Parathyroid adenoma (tissue), 2 donors: ENCODE data around the gene RPS6KA1.

ENCODE experiments used
- H2AFZ ChIP-seq: fragments of 300-600 bp; sonication (generic); one replicate; pipeline ENCODE4 v1.7.0; 2017; ENCODE audit warnings: antibody characterized with exemption, mild to moderate bottlenecking
- H3K27ac ChIP-seq: fragments of 300-600 bp; sonication (generic); one replicate; pipeline ENCODE4 v1.7.0; 2017
- H3K27me3 ChIP-seq: fragments of 300-600 bp; sonication (generic); one replicate; pipeline ENCODE4 v1.7.0; 2017; ENCODE audit warnings: low read length; ENCODE audit not compliant: control insufficient read depth, insufficient read depth
- H3K36me3 ChIP-seq: fragments of 300-600 bp; sonication (generic); one replicate; pipeline ENCODE4 v1.7.0; 2017; ENCODE audit warnings: low read length; ENCODE audit not compliant: control insufficient read depth, insufficient read depth
- H3K4me1 ChIP-seq: fragments of 300-600 bp; sonication (generic); one replicate; pipeline ENCODE4 v1.7.0; 2017; ENCODE audit warnings: control low read depth
- H3K4me2 ChIP-seq: fragments of 300-600 bp; sonication (generic); one replicate; pipeline ENCODE4 v1.7.0; 2017; ENCODE audit warnings: low read length
- H3K4me3 ChIP-seq: fragments of 300-600 bp; sonication (generic); one replicate; pipeline ENCODE4 v1.7.0; 2017; ENCODE audit warnings: low read depth, low read length
- H3K79me2 ChIP-seq: fragments of 300-600 bp; sonication (generic); one replicate; pipeline ENCODE4 v1.7.0; 2017; ENCODE audit warnings: control low read depth
- H3K9ac ChIP-seq: fragments of 300-600 bp; sonication (generic); one replicate; pipeline ENCODE4 v1.7.0; 2017; ENCODE audit warnings: mild to moderate bottlenecking
- H3K9me3 ChIP-seq: fragments of 300-600 bp; sonication (generic); one replicate; pipeline ENCODE4 v1.7.0; 2017; ENCODE audit warnings: low read length; ENCODE audit not compliant: control insufficient read depth
- TF ChIP-seq, protein P1 (sequence below): fragments of 300-600 bp; sonication (generic); IDR thresholded peaks from one replicate; pipeline ENCODE4 v1.7.0; 2017; ENCODE audit warnings: antibody characterized with exemption, mild to moderate bottlenecking
- donor health status: primary hyperparathyroidism.

Gene RPS6KA1

DNA sequence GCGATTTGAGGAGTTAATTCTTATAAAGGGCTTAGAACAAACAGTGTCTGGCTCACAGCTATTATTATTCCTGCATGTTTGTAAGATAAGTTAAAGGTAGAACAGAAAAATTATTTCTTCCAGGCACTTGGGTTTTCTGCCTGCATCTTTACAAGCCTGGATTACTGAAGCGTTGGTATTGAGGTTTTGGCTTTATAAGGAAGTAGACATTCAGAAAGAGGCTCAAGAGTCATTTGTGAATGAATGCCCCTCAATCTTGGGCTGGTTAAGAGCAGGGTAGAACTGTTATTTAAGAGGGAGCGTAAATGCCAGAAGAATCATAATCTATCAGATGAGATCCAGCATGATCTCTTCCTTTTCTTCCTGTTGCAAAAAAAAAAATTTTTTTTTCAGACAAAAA lies 89.0 kb downstream of the RPS6KA1 start:
- Histone ChIP-seq H3K27ac (no peak overlapping the region), H3K4me1 (peaks cover 4% of the 10 kb centered on the region), H3K4me3 (no peak overlapping the region), H3K9me3 (no peaks in the 10 kb centered on the region), H3K4me2 (no peak overlapping the region), H3K79me2 (no peaks in the 10 kb centered on the region), H3K36me3 (no peaks in the 10 kb centered on the region), H3K9ac (no peak overlapping the region), H2AFZ (no peak overlapping the region), H3K27me3 (no peaks in the 10 kb centered on the region)
- TF ChIP-seq, protein P1, sequence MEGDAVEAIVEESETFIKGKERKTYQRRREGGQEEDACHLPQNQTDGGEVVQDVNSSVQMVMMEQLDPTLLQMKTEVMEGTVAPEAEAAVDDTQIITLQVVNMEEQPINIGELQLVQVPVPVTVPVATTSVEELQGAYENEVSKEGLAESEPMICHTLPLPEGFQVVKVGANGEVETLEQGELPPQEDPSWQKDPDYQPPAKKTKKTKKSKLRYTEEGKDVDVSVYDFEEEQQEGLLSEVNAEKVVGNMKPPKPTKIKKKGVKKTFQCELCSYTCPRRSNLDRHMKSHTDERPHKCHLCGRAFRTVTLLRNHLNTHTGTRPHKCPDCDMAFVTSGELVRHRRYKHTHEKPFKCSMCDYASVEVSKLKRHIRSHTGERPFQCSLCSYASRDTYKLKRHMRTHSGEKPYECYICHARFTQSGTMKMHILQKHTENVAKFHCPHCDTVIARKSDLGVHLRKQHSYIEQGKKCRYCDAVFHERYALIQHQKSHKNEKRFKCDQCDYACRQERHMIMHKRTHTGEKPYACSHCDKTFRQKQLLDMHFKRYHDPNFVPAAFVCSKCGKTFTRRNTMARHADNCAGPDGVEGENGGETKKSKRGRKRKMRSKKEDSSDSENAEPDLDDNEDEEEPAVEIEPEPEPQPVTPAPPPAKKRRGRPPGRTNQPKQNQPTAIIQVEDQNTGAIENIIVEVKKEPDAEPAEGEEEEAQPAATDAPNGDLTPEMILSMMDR: no peak
